Measurements from ENCODE around the gene ALKBH7. TPM values are rescaled to one million over a fixed set of nuclear protein-coding genes. Genes with fewer than 3 reads are reported as not detected.

The ALKBH7 gene
- 45.9 and 48.3 TPM in 2 replicates for total RNA-seq (2016; rRNA removed; fragmentation: Illumina TruSeq; extraction: Trizol)
- 30.9 and 31.3 TPM in 2 replicates for total RNA-seq (2016; cell fraction: cytosol; rRNA removed; fragmentation: Illumina TruSeq; extraction: Trizol; ENCODE audit: low read depth)
- total RNA-seq (2016; cell fraction: insoluble cytoplasmic fraction; rRNA removed; fragmentation: Illumina TruSeq; extraction: Trizol), result 51.6 and 55.7 TPM in 2 replicates
- 41.9 and 45.4 TPM in 2 replicates for total RNA-seq (2016; cell fraction: membrane; rRNA removed; fragmentation: Illumina TruSeq; extraction: Trizol)
- total RNA-seq (2016; cell fraction: nucleus; rRNA removed; fragmentation: Illumina TruSeq; extraction: Trizol), result 18.3 and 18.4 TPM in 2 replicates
- polyA plus RNA-seq (2011; rRNA removed), result 29.6 and 36.8 TPM in 2 replicates
- 29.3 and 56.9 TPM in 2 replicates for polyA plus RNA-seq (2011; cell fraction: cytosol; rRNA removed)
- 20.4 and 21.6 TPM in 2 replicates for polyA plus RNA-seq (2011; cell fraction: nucleus; rRNA removed)
- 21.7 and 27.2 TPM in 2 replicates for polyA plus RNA-seq (2012)
- 24.1 and 27.0 TPM in 2 replicates for polyA plus RNA-seq (2016; cell fraction: cytosol; fragmentation: Illumina TruSeq; extraction: Trizol; ENCODE audit: low read depth)
- polyA plus RNA-seq (2016; cell fraction: insoluble cytoplasmic fraction; fragmentation: Illumina TruSeq; extraction: Trizol; ENCODE audit: low read depth), result 36.2 and 37.8 TPM in 2 replicates
- polyA plus RNA-seq (2016; cell fraction: membrane; fragmentation: Illumina TruSeq; extraction: Trizol; ENCODE audit: low read depth), result 30.0 and 31.3 TPM in 2 replicates
- polyA plus RNA-seq (2016; cell fraction: nucleus; fragmentation: Illumina TruSeq; extraction: Trizol; ENCODE audit: insufficient read depth, low read depth), result 23.5 and 29.2 TPM in 2 replicates
- 6.0 and 18.9 TPM in 2 replicates for polyA minus RNA-seq (2011; rRNA and poly(A)+ RNA removed; ENCODE audit: low replicate concordance)
- 11.2 and 13.7 TPM in 2 replicates for polyA minus RNA-seq (2011; cell fraction: cytosol; rRNA and poly(A)+ RNA removed)
- 3.2 and 4.4 TPM in 2 replicates for polyA minus RNA-seq (2011; cell fraction: nucleus; rRNA and poly(A)+ RNA removed)
- percentile 51 among the genes with signal in this experiment for Bru-seq, nascent RNA
- BruChase-seq, experiment 1, labeled RNA remaining after a 6-hour chase, result percentile 79 among the genes with signal in this experiment
- percentile 64 among the genes with signal in this experiment for BruChase-seq, experiment 2, labeled RNA remaining after a 2-hour chase
- long read RNA-seq, experiment 1, transcript ALKBH7-201 (4 exons, 1,332 nt), result major isoform, 95 of 100 reads
- long read RNA-seq, experiment 1, partial matches to known transcripts, result 4 of 100 reads
- long read RNA-seq, experiment 1, other reads (novel, unspliced or antisense), result 1 of 100 reads
- long read RNA-seq, experiment 2, transcript ALKBH7-201 (4 exons, 1,332 nt), result major isoform, 140 of 157 reads
- long read RNA-seq, experiment 2, partial matches to known transcripts, result 11 of 157 reads
- long read RNA-seq, experiment 2, other reads (novel, unspliced or antisense), result 5 of 157 reads

GRCh38 chr19:6372594-6373095 lies at the start of gene ALKBH7:
ALKBH7 (plus strand) TSS chr19:6372794; CDS start chr19:6372821, 27 bp downstream.
- in situ Hi-C loops (cut with HindIII; ENCODE audit: extremely low pct_ligation_motif_present, low pct_unique_long_range_greater_than_20kb), result no loop called here
- DNase-seq (ENCODE audit: low spot score) (peak; percentile 99), ATAC-seq (peak; percentile 91), FAIRE-seq (peak; percentile 96)
- intact Hi-C loops (cut with micrococcal nuclease; ENCODE audit: unreplicated experiment), result no loop called here
- Histone ChIP-seq H3K27ac (ENCODE audit: extremely low read length, insufficient read depth, low read length) (peak within 1 kb of the TSS; percentile 100), H3K9me3 (ENCODE audit: low read length) (no peaks in the 10 kb centered on the region), H4K20me1 (ENCODE audit: insufficient read depth, low read length) (no peaks in the 10 kb centered on the region), H2AFZ (ENCODE audit: low read length) (no peak within 1 kb of the TSS), H3K79me2 (ENCODE audit: insufficient read depth, low read length) (no peaks in the 10 kb centered on the region), H3K36me3 (replicated peaks in 1 of 2; ENCODE audit: control insufficient read depth in 1 of 2, insufficient read depth in 2 of 2, low read length in 2 of 2) (peaks cover 8 to 16% of the 10 kb centered on the region in 2 experiments; a peak in 4 of 5 replicates), H3K4me1 (ENCODE audit: insufficient read depth, low read length) (peaks cover 14% of the 10 kb centered on the region), H3K9ac (ENCODE audit: insufficient read depth, low read depth, low read length) (peak within 1 kb of the TSS; percentile 98), H3K27me3 (ENCODE audit: control insufficient read depth in 1 of 2, insufficient read depth in 2 of 2, low read length in 2 of 2) (no peaks in the 10 kb centered on the region), H3K4me2 (ENCODE audit: low read depth, low read length) (peak within 1 kb of the TSS; percentile 76), H3K4me3 (replicated peaks in 1 of 3; ENCODE audit: insufficient read depth in 1 of 3, low read depth in 2 of 3, low read length in 3 of 3) (peak within 1 kb of the TSS; percentile 88 to 98 (median 89))
- WGBS (ENCODE audit: low lambda C conversion rate), result 5% methylated on average over 4 of the region's 47 CpGs
- BruUV-seq (replicated peaks), result no TSS peak
- ChIA-PET CTCF (ENCODE audit: low intra/inter-chr PET ratio, low total read pairs) (no interaction called here), POLR2A (interaction anchor here (0.5 to 4.3 kb wide), 18 partner anchors 11 to 697 kb away, joined by 3 to 80 read pairs (median 4); partner anchors contain the start of genes CLPP, GTF2F1, KHSRP and SLC25A23)
- TF ChIP-seq SKIL (CRISPR knock-in tag; IDR thresholded peaks at IDR 0.05; ENCODE audit: borderline replicate concordance) (peak; percentile 50; the same call in 1 of the 2 replicates), ZNF878 (CRISPR knock-in tag; IDR thresholded peaks at IDR 0.05) (no peak), RORA (CRISPR knock-in tag; IDR thresholded peaks at IDR 0.05) (no peak), TEF (CRISPR knock-in tag; IDR thresholded peaks at IDR 0.05) (no peak), ZNF354B (CRISPR knock-in tag; IDR thresholded peaks at IDR 0.05) (no peak), STAT6 (CRISPR knock-in tag; IDR thresholded peaks at IDR 0.05; ENCODE audit: borderline replicate concordance) (0 out of 2 replicates have a peak, but pooled peaks have one; percentile 61), KDM1A (CRISPR knock-in tag; IDR thresholded peaks at IDR 0.05) (no peak), RFXAP (CRISPR knock-in tag; IDR thresholded peaks at IDR 0.05; ENCODE audit: borderline replicate concordance) (no peak), TRAFD1 (CRISPR knock-in tag; IDR thresholded peaks at IDR 0.05; ENCODE audit: borderline replicate concordance) (no peak), TSC22D2 (CRISPR knock-in tag; IDR thresholded peaks at IDR 0.05; ENCODE audit: borderline replicate concordance) (no peak)
